Measurements from ENCODE around the gene SMAGP. TPM values are rescaled to one million over a fixed set of nuclear protein-coding genes. Genes with fewer than 3 reads are reported as not detected.

Gene SMAGP
- total RNA-seq (2022; extraction: Qiagen RNA extraction): 25.3 to 26.0 TPM (median 25.8 TPM) in 5 replicates

GRCh38 chr12:51270067-51270950, at the start of gene SMAGP:
Gene SMAGP (minus strand): TSS chr12:51270415. CDS start chr12:51269278, 1,137 bp downstream.

GRCh38 chr12:51238510-51239334, 31.5 kb downstream of the SMAGP start, which contains the start of gene DAZAP2:
Gene DAZAP2 (plus strand): TSS chr12:51238826. CDS start chr12:51238908, 82 bp downstream.

GRCh38 chr12:51217968-51218606, 52.1 kb downstream of the SMAGP start, which contains the start of gene POU6F1:
Gene POU6F1 (minus strand): TSS chr12:51218062. CDS start chr12:51206836, 11,226 bp downstream.

Other genes with a start within 250 kb of the SMAGP start
- gene SLC11A2, start 244.0 kb downstream of the SMAGP start, total RNA-seq (2022; extraction: Qiagen RNA extraction): 17.7 to 23.4 TPM (median 21.0 TPM) in 5 replicates
- 20.1 to 25.9 TPM (median 23.9 TPM) in 5 replicates for gene LETMD1, start 222.1 kb downstream of the SMAGP start, total RNA-seq (2022; extraction: Qiagen RNA extraction)
- 11.0 to 13.9 TPM (median 12.8 TPM) in 5 replicates for gene CSRNP2, start 186.8 kb downstream of the SMAGP start, total RNA-seq (2022; extraction: Qiagen RNA extraction)
- 17.1 to 20.8 TPM (median 18.9 TPM) in 5 replicates for gene TFCP2, start 97.3 kb downstream of the SMAGP start, total RNA-seq (2022; extraction: Qiagen RNA extraction)
- gene POU6F1, start 52.4 kb downstream of the SMAGP start, total RNA-seq (2022; extraction: Qiagen RNA extraction): 1.0 to 3.4 TPM (median 1.6 TPM) in 5 replicates
- gene DAZAP2, start 31.6 kb downstream of the SMAGP start, total RNA-seq (2022; extraction: Qiagen RNA extraction): 319 to 364 TPM (median 325 TPM) in 5 replicates
- 0.07 to 0.15 TPM (median 0.13 TPM) in 5 replicates for gene BIN2, start 53.8 kb upstream of the SMAGP start, total RNA-seq (2022; extraction: Qiagen RNA extraction)
- not detected in 5 replicates for gene CELA1, start 76.3 kb upstream of the SMAGP start, total RNA-seq (2022; extraction: Qiagen RNA extraction)
- gene GALNT6, start 121.0 kb upstream of the SMAGP start, total RNA-seq (2022; extraction: Qiagen RNA extraction): 2.4 to 3.8 TPM (median 3.2 TPM) in 5 replicates
- 0.57 to 1.7 TPM (median 1.3 TPM) in 5 replicates for gene SLC4A8, start 154.4 kb upstream of the SMAGP start, total RNA-seq (2022; extraction: Qiagen RNA extraction)